ENCODE data around the gene SHISA6.

DNA sequence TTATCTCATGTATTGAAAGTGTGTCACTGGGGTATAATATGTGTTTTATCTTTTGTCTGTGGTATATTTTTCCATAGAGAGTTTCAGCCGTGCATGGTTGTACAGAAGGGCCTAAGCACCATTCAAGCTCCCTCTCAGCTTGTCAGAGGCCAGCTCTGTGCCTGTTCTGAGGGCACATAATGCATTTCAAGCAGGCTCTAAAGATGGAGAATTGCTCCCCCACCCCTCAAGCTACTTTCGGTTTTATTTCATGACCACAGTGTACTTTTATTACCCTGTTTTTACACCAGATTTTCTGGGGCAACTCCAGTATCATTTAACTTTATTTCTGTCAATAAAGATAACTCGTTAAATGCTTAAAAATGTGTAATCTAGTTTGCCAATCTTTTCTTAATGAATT lies 131.7 kb downstream of the SHISA6 start:
- TF ChIP-seq CHD2 (IDR thresholded peaks at IDR 0.05; ENCODE audit: low read length, partially characterized antibody) (no peak), SMC3 (IDR thresholded peaks at IDR 0.05; ENCODE audit: low read depth, low read length) (no peak), RFX5 (IDR thresholded peaks at IDR 0.05; ENCODE audit: low read length) (no peak)
- TF ChIP-seq, protein P1, sequence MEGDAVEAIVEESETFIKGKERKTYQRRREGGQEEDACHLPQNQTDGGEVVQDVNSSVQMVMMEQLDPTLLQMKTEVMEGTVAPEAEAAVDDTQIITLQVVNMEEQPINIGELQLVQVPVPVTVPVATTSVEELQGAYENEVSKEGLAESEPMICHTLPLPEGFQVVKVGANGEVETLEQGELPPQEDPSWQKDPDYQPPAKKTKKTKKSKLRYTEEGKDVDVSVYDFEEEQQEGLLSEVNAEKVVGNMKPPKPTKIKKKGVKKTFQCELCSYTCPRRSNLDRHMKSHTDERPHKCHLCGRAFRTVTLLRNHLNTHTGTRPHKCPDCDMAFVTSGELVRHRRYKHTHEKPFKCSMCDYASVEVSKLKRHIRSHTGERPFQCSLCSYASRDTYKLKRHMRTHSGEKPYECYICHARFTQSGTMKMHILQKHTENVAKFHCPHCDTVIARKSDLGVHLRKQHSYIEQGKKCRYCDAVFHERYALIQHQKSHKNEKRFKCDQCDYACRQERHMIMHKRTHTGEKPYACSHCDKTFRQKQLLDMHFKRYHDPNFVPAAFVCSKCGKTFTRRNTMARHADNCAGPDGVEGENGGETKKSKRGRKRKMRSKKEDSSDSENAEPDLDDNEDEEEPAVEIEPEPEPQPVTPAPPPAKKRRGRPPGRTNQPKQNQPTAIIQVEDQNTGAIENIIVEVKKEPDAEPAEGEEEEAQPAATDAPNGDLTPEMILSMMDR (IDR thresholded peaks at IDR 0.05): no peak

All from SK-N-SH (cell line).